SK-N-MC (cell line): Measurements from ENCODE around the gene RPP25L.

ENCODE experiments used
- EZH2 ChIP-seq: fragments of 200-600 bp; sonication (generic); IDR thresholded peaks from one replicate; pipeline ENCODE4 v1.6.1; 2017; ENCODE audit warnings: antibody characterized with exemption
- FOXP2 ChIP-seq: optimal IDR thresholded peaks from 2 replicates; pipeline ENCODE3; 2011; ENCODE audit warnings: mild to moderate bottlenecking, moderate library complexity; ENCODE audit not compliant: insufficient read depth; ENCODE audit errors: extremely low read length, control extremely low read depth
- POLR2AphosphoS5 ChIP-seq: IDR thresholded peaks from 2 replicates; pipeline ENCODE4 v1.6.1; 2012; ENCODE audit warnings: mild to moderate bottlenecking, low read depth, low read length, borderline replicate concordance

GRCh38 chr9:34610434-34611206 is 1.3 kb downstream of the RPP25L start:
- TF ChIP-seq POLR2AphosphoS5, result no peak
- TF ChIP-seq EZH2, result no peak
- no peak for TF ChIP-seq FOXP2
